Brain microvascular endothelial cell (primary cell): ENCODE data around the gene GALNT9.

ENCODE experiments used
- DNase-seq: peaks from one replicate; pipeline ENCODE4 v3.0.0-alpha.2; 2020
- H3K27ac ChIP-seq: fragments of 250-450 bp; sonication (Bioruptor Pico); 2 replicates; pipeline ENCODE4 v1.5.1; 2020; ENCODE audit warnings: mild to moderate bottlenecking, moderate library complexity
- H3K27me3 ChIP-seq: fragments of 250-450 bp; sonication (Bioruptor Pico); replicated peaks from 2 replicates; pipeline ENCODE4 v1.5.1; 2020; ENCODE audit warnings: mild to moderate bottlenecking
- H3K36me3 ChIP-seq: fragments of 250-450 bp; sonication (Bioruptor Pico); replicated peaks from 2 replicates; pipeline ENCODE4 v1.5.1; 2020; ENCODE audit warnings: mild to moderate bottlenecking
- H3K4me3 ChIP-seq: 2 replicates; pipeline ENCODE4 v1.5.1; 2011; ENCODE audit warnings: low read depth, mild to moderate bottlenecking, control low read depth, low read length, moderate library complexity
- CTCF ChIP-seq: IDR thresholded peaks from 2 replicates; pipeline ENCODE4 v1.5.1; 2011; ENCODE audit warnings: low read depth, mild to moderate bottlenecking, moderate library complexity, low read length, control low read depth, inconsistent platforms; ENCODE audit errors: missing control alignments
- in situ Hi-C: cut with HindIII; loops from 2 replicates; pipeline ENCODE4 v1.10.0; 2017; ENCODE audit warnings: low sequenced_read_pairs, low pct_ligation_motif_present

The GALNT9 gene

GRCh38 chr12:132239796-132240668, 89.4 kb downstream of the GALNT9 start:
- TF ChIP-seq CTCF, result no peak
- Histone ChIP-seq H3K27ac (no peak overlapping the region), H3K4me3 (no peak overlapping the region), H3K36me3 (no peaks in the 10 kb centered on the region), H3K27me3 (no peaks in the 10 kb centered on the region)
- in situ Hi-C loops, result no loop called here
- no peak for DNase-seq

GRCh38 chr12:132239392-132239791, 90.0 kb downstream of the GALNT9 start:
- in situ Hi-C loops, result no loop called here
- Histone ChIP-seq H3K27ac (no peak overlapping the region), H3K4me3 (no peak overlapping the region), H3K27me3 (no peaks in the 10 kb centered on the region), H3K36me3 (no peaks in the 10 kb centered on the region)
- DNase-seq, result no peak
- TF ChIP-seq CTCF, result no peak

- in situ Hi-C loops, result no loop called here
- DNase-seq, result no peak
- no peaks in the 10 kb centered on the region for H3K27me3 ChIP-seq
- H3K36me3 ChIP-seq, result no peaks in the 10 kb centered on the region
- no peak for TF ChIP-seq CTCF
- H3K4me3 ChIP-seq, result no peak overlapping the region
- no peak overlapping the region for H3K27ac ChIP-seq
These were observed 90.5 kb downstream of the GALNT9 start for GRCh38 chr12:132238884-132239283.

- in situ Hi-C loops, result no loop called here
- Histone ChIP-seq H3K4me3 (no peak overlapping the region), H3K27me3 (no peaks in the 10 kb centered on the region), H3K27ac (no peak overlapping the region), H3K36me3 (no peaks in the 10 kb centered on the region)
- TF ChIP-seq CTCF, result no peak
- DNase-seq, result no peak
These were observed 90.9 kb downstream of the GALNT9 start for GRCh38 chr12:132238488-132238854.

GRCh38 chr12:132237772-132238487, 91.5 kb downstream of the GALNT9 start:
- in situ Hi-C loops, result no loop called here
- H3K27ac ChIP-seq, result no peak overlapping the region
- no peaks in the 10 kb centered on the region for H3K27me3 ChIP-seq
- DNase-seq, result no peak
- no peak for TF ChIP-seq CTCF
- no peaks in the 10 kb centered on the region for H3K36me3 ChIP-seq
- no peak overlapping the region for H3K4me3 ChIP-seq
